Testis (tissue), 2 donors: ENCODE results near the gene GRIK4.

ENCODE experiments used
- POLR2A ChIP-seq: fragments of 450-650 bp; IDR thresholded peaks from one replicate; pipeline ENCODE4 v1.6.1; 2017; ENCODE audit warnings: antibody characterized with exemption, mild to moderate bottlenecking, moderate library complexity
- TF ChIP-seq, protein P1 (sequence below), 3 experiments: fragments of 450-650 bp in 2 of 3; fragments of 200-600 bp in 1 of 3; sonication (generic) in 1 of 3; IDR thresholded peaks; one replicate each; pipeline ENCODE4 v1.5.1; 2016 to 2019; ENCODE audit warnings: antibody characterized with exemption in 3 of 3, mild to moderate bottlenecking in 2 of 3, moderate library complexity in 1 of 3

DNA sequence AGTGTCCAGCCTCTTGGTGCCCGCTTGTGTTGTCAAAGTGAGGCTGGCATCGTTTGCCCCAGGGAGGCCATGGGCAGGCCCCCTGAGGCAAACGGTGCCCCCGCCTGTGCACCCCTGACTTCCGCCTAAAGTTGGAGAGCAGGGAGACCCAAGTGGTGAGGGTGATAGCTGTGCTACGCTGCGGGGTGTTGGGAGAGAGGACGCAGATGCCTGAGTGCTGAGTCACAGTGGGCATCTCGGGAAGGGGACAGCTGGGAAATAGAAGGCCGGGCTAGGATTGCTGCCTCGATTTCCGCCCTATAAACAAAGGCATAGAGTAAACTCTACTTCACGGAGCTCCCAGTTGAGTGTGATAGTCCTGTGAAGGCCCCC lies 5.8 kb downstream of the GRIK4 start:
- no peak for TF ChIP-seq POLR2A
- TF ChIP-seq, protein P1, sequence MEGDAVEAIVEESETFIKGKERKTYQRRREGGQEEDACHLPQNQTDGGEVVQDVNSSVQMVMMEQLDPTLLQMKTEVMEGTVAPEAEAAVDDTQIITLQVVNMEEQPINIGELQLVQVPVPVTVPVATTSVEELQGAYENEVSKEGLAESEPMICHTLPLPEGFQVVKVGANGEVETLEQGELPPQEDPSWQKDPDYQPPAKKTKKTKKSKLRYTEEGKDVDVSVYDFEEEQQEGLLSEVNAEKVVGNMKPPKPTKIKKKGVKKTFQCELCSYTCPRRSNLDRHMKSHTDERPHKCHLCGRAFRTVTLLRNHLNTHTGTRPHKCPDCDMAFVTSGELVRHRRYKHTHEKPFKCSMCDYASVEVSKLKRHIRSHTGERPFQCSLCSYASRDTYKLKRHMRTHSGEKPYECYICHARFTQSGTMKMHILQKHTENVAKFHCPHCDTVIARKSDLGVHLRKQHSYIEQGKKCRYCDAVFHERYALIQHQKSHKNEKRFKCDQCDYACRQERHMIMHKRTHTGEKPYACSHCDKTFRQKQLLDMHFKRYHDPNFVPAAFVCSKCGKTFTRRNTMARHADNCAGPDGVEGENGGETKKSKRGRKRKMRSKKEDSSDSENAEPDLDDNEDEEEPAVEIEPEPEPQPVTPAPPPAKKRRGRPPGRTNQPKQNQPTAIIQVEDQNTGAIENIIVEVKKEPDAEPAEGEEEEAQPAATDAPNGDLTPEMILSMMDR (IDR thresholded peaks at IDR 0.05) = no peak
